Thoracic aorta (tissue), 2 donors: ENCODE data around the gene POLDIP3. TPM values are rescaled to one million over a fixed set of nuclear protein-coding genes. Genes with fewer than 3 reads are reported as not detected.

Source experiments
- ATAC-seq: fragments of 150-250 bp; one replicate; pipeline ENCODE4 v1.8.0; 2017; ENCODE audit warnings: low read depth; ENCODE audit not compliant: insufficient number of reproducible peaks, low FRiP score
- DNase-seq: peaks from one replicate; pipeline ENCODE4 v3.0.0-alpha.2; 2020; ENCODE audit warnings: low spot score
- H3K27ac ChIP-seq, 2 donors: fragments of 200-600 bp; sonication (generic); 1 replicate in 1 of 2; 2 replicates in 1 of 2; pipeline ENCODE4 v1.5.1; 2016; ENCODE audit warnings: mild to moderate bottlenecking in 2 of 2, moderate library complexity in 2 of 2
- H3K27me3 ChIP-seq: fragments of 200-600 bp; sonication (generic); replicated peaks from 2 replicates; pipeline ENCODE4 v1.6.0; 2016; ENCODE audit warnings: mild to moderate bottlenecking; ENCODE audit not compliant: insufficient read depth
- H3K36me3 ChIP-seq: fragments of 200-600 bp; sonication (generic); one replicate; pipeline ENCODE4 v1.5.1; 2016
- H3K4me1 ChIP-seq, 2 donors: fragments of 200-600 bp; sonication (generic); 1 replicate in 1 of 2; 2 replicates in 1 of 2; pipeline versions ENCODE4 v1.5.1 to v1.6.0; 2016; ENCODE audit warnings: low read depth in 2 of 2, mild to moderate bottlenecking in 1 of 2; ENCODE audit not compliant: control insufficient read depth in 1 of 2
- H3K4me3 ChIP-seq: fragments of 200-600 bp; sonication (generic); 2 replicates; pipeline ENCODE4 v1.5.1; 2016; ENCODE audit warnings: mild to moderate bottlenecking
- H3K9me3 ChIP-seq: fragments of 200-600 bp; sonication (generic); 2 replicates; pipeline ENCODE4 v1.5.1; 2016
- total RNA-seq, 2 donors: library from RNA; depleted of rRNA; stranded (reverse); fragments of >200 nt; gene quantifications; one replicate each; pipeline versions ENCODE4 v1.1.0 to v1.2.3, GENCODE V29; 2016
- TF ChIP-seq, protein P1 (sequence below): fragments of 200-600 bp; sonication (generic); IDR thresholded peaks from one replicate; pipeline ENCODE4 v1.5.1; 2019; ENCODE audit warnings: antibody characterized with exemption

POLDIP3 gene
- total RNA-seq, 2 donors from 2014 or later = 38.2 to 38.7 TPM

- ATAC-seq (peak; percentile 6), DNase-seq (no peak)
- H3K27me3 ChIP-seq = no peaks in the 10 kb centered on the region
- H3K36me3 ChIP-seq = no peaks in the 10 kb centered on the region
- no peaks in the 10 kb centered on the region for H3K9me3 ChIP-seq
- H3K4me1 ChIP-seq = peaks cover 45 to 52% of the 10 kb centered on the region in 2 donors
- TF ChIP-seq, protein P1, sequence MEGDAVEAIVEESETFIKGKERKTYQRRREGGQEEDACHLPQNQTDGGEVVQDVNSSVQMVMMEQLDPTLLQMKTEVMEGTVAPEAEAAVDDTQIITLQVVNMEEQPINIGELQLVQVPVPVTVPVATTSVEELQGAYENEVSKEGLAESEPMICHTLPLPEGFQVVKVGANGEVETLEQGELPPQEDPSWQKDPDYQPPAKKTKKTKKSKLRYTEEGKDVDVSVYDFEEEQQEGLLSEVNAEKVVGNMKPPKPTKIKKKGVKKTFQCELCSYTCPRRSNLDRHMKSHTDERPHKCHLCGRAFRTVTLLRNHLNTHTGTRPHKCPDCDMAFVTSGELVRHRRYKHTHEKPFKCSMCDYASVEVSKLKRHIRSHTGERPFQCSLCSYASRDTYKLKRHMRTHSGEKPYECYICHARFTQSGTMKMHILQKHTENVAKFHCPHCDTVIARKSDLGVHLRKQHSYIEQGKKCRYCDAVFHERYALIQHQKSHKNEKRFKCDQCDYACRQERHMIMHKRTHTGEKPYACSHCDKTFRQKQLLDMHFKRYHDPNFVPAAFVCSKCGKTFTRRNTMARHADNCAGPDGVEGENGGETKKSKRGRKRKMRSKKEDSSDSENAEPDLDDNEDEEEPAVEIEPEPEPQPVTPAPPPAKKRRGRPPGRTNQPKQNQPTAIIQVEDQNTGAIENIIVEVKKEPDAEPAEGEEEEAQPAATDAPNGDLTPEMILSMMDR = no peak
- H3K4me3 ChIP-seq = peak overlapping the region; percentile 100
- peak overlapping the region; percentile 95 to 99 for H3K27ac ChIP-seq
These were observed 33.9 kb upstream of the POLDIP3 start for GRCh38 chr22:42648368-42649245.

- DNase-seq = no peak
- Histone ChIP-seq H3K36me3 (no peaks in the 10 kb centered on the region), H3K4me1 (peaks cover 50 to 57% of the 10 kb centered on the region in 2 donors)
These were observed 33.3 kb upstream of the POLDIP3 start for GRCh38 chr22:42648017-42648367.

DNA sequence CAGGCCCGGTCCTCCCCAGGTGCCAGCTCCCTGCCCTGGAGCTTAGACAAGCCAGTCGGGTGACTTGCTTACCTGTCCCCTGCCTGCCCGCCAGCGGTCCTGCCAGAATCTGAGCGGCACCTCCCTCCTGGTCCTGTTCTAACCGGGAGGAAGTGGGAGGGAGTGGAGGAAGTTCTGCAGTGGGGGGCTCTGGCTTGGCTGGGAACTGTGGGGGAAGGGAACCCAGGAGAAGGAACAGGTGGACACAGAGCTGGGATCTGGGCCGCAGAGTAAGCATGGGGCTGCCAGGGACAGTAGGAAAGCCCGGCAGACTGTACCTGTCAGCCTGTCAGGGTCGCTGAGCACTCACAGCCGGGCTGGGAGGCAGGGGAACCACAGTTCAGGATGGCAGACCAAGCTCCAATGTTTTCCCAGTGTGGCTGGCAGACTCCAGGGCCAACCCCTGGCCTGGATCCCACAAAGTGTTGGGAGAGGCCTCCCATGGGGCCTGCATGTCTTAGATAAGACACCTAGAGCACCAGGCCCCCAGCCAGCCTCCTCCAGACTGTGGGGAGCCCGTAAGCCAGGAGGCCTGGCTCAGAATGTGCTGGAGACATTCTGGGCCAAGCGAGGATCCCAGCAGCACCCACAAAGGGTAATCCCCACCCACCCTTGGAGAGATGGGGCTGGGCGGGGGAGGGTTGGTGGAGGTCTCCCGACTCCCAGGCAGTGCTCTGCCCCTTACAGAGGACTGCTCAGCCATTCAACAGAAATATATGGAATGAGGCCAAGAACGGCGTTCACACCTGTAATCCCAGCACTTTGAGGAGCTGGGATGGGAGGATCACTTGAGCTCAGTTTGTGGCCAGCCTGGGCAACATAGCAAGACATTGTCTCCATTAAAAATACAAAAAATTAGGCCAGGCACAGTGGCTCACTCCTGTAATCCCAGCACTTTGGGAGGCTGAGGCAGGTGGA, 32.2 kb upstream of the POLDIP3 start:
- DNase-seq (no peak), ATAC-seq (no peak)
- Histone ChIP-seq H3K27ac (peak overlapping the region; percentile 95 to 99), H3K4me3 (peak overlapping the region; percentile 100), H3K27me3 (no peaks in the 10 kb centered on the region), H3K9me3 (no peaks in the 10 kb centered on the region), H3K4me1 (peaks cover 56 to 68% of the 10 kb centered on the region in 2 donors), H3K36me3 (no peaks in the 10 kb centered on the region)
- TF ChIP-seq, protein P1 = no peak

More at GRCh38 chr22:42648017-42648367, 33.3 kb upstream of the POLDIP3 start:
- Histone ChIP-seq H3K27me3 (no peaks in the 10 kb centered on the region), H3K9me3 (no peaks in the 10 kb centered on the region), H3K27ac (peak overlapping the region; percentile 95 to 99), H3K4me3 (peak overlapping the region; percentile 100)
- no peak for ATAC-seq
- TF ChIP-seq, protein P1 = no peak

DNA sequence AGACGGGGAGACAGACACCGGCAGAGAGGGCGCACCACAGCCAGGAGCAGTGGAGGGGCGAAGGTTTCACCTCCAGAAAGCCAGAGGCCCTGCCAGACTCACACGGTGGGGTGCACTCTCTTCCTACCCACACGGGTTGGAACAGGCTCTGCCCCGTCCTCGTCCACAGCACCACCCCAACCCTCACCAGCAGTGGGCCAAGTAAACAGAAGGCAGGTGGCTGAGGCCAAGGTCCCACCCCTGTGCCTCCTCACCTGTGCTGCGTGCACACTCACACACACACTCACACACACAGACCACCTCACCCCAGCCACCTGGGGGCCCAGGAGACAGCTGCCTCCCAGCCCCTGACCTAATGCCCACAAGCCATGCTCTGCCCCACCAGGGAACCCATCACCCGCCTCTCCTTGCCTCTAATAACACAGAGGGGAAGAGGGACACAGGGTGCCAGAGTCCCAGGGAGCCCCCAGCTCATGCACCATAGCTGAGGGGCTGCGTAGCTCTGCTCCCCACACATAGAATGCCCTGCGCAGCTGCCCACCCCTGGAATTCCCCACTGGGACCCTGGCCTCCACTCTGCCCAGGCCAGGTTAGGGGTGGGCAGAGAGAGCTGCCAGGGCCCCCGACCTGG, 31.4 kb upstream of the POLDIP3 start:
- TF ChIP-seq, protein P1 = no peak
- Histone ChIP-seq H3K9me3 (no peaks in the 10 kb centered on the region), H3K4me3 (peak overlapping the region; percentile 100), H3K36me3 (no peaks in the 10 kb centered on the region), H3K4me1 (peaks cover 60 to 73% of the 10 kb centered on the region in 2 donors), H3K27me3 (no peaks in the 10 kb centered on the region), H3K27ac (peak overlapping the region; percentile 95 to 99)
- no peak for DNase-seq
- ATAC-seq = no peak
